ENCODE measurements around the gene SLC35D2.
"Not testable (repeated sequence)": the region's sequence is repeated elsewhere in the genome, so short reads cannot be mapped to it uniquely, and the experiment has no call there.

The SLC35D2 gene

DNA sequence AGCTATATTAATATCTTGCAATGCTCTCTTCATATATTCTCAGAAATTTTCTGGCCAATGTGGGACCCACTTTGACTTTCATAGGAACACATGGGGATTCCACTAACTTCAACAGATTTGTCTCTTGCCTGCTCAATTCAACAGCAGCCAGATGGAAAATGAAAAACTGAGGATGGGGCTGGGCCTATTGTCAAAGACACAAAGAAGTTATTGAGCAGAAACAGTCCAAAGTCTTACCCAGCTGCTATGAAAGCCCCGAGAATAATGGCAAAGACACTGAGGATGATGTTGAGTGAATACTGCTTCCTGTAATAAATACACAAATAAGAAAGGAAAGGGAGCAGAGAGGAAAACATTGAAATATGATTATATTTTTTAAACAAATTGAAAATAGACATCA is 32.6 kb downstream of the SLC35D2 start:
- DNase-seq: no peak

DNA sequence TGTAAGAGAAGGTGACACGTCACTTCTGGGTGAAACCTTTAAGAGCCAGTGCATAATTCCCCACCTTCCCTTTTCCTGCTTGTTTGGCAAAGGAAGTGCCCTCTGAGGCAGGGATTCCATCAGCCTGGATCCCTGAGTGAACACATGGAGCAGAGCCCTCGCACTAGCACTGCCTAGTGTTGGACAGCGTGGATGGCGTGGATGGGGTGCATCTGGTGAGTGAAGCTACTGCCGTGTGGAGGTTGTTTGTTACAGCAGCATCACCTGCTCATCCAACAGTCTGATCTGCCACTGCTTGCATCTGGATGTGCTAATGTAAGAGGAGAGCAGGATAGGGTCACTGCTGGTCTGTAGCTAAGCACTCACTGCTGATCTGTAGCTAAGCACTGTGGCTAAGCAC is 35.2 kb downstream of the SLC35D2 start:
- DNase-seq: no peak

DNA sequence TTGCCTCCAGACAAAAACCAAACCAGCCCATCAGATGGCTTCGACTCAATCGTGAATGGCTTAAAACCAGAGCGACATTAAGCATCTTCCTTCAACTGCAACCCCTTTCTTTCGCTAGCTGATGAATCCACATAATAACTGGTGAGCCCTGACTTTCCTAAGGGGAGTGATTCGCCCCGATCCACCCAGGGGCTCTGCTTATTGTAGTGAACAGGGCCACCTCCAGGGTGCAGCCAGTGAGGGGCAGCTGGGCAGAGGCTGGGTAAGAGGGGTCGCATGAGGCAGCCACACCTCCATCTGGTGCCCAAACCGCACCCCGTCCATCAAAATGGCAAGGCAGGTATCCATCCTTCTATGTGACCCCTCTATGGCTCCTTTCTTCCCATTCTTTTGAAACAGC is 38.0 kb downstream of the SLC35D2 start:
- DNase-seq: no peak

DNA sequence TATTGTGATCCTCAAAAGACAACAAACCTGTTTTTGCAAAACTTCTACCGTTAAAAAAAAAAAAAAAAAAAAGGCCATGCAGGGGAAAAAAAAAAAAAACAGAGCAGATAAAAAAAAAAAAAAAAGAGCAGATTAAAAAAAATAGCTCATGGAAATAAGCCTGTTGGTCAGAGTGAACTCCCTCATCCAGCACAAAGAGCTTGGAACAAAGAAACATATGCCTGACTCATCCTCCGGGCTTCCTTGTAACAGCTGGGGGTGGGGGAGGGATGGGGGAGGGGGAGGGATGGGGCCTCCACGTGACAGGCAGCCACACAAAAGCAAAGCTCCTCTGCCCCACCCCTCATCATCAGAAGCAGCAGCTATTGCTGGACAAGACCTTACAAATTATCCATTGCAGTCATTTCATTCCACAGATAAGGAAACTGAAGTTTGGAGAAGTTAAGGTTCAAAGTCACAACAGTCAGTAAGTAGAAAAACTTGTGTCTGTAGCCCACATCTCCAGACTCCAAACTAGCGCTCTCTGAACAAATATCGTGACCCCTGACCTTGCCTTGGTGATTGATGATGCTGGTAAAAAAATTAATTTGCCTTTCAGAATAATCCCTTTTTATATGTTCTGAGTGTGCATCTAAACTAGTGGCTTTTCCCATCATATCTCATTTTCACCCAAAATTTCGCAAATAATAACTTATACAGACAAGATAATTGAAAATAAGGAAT is 38.9 kb downstream of the SLC35D2 start:
- DNase-seq: no peak

DNA sequence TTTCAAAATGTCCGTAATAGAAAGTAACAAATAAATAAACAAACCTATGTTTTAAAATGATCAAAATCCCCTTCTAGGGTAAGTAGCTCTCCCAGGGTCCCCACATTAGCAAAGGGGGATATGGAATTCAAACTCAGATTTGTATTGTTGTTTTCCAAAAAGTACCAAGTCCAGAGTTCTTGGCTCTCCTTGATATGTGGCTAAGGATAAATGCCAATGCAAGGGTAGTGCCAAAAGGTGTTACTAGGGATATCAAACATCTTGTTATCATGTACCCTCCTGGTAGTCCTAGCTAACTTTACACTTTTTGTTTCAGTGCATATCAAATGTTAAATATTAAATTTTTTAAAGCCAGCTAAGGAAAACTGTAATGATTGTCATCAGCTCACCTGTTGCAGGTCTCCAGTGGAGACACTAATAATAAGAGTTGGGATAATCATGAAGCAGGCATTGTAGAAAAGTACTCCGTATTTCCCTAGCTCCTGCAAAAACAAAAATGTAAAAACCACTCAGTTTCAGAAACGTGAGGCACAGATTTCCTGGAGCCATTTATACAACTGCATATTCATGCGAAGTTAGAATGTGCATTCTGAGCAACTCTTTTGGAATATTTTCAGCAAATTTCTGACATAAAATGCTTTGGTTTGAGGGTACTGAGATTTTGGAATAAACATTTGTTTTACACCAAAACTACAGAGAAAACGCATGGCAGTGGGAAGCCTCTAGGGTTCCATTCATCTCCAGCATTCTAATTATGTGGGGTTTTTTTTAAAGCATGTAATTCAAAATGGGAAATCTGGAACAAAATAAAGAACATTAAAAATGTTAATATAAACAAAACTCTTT is 39.8 kb downstream of the SLC35D2 start:
- no peak for DNase-seq

DNA sequence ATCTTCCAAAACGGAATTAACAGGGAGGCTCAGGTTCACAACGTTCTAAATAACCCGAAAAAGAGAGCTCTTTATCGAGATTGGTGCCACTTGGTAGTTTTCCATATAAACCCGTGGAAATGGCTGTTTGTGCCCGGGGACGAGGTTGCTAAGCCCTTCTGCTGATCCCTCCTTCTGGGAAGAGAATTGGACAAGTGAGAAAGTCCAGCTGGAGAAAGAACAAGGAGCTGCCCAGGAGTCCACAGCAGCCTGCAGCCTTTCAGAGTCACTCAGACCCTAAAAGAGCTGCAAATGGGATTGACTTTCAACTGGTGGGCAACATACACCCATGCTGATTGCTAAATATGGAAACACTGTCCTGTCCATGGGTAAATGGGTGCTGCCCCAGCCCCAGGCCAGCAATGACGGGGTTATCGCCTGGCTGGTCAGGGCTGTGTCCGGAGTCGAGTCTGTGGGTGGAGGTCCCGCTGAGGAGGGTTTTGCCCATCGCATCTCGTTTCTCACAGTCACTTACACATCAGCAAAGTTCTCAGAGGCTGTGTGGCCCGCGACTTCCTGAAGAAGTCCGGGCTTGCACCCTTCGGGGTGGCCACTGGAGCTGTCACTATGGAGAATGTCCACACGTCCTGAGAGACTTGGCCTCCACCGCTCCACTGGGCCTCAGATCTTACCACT is 40.8 kb downstream of the SLC35D2 start:
- no peak for DNase-seq

DNA sequence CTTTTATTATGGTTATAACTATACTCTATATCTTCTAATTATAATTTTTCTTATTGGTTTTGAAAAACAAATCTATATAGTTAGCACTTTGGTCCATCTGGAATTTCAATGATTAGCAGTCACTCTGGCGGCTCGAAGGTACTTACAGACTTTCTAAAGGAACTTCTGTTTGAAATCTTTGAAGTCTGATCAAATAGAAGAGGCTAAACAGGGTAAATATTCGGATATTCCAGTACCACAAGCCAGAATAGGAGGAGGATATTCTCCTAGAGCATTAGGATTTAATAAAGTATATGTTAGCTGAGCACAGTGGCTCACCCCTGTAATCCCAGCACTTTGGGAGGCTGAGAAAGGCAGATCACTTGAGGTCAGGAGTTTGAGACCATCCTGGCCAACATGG is 42.8 kb downstream of the SLC35D2 start:
- no peak for DNase-seq

DNA sequence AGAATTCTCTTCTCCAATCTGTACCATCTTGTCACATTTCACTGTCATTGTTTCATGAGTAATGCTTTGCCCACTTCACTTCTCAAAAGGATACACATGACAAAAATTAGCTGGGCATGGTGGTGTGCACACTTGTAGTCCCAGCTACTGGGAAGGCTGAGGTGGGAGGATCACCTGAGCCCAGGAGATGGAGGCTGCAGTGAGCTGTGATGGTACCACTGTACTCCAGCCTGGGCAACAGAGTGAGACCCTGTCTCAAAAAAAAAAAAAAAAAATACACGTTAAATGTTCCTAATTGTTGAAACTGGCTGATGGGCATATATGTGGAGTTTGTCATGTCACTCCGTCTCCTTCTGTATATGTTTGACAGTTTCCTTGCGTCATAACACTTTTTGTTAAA is 45.2 kb downstream of the SLC35D2 start:
- DNase-seq: no peak

DNA sequence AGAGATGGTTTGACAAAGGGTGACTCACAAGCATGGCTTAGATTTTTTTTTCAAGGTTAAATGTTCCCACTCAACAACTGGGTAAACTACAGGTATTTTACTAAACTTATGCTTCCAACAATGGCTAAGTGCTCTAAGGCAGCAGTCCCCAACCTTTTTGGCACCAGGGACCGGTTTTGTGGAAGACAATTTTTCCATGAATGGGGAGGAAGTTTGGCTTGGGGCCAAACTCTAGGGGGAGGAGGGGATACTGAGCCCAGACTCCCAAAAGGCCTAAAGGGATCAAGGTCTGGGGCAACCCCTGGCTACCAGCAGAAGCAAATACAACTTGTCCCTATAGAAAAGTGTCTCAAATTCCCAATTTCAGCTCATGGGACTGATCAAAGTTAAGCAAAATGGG is 49.6 kb downstream of the SLC35D2 start:
- DNase-seq: no peak

DNA sequence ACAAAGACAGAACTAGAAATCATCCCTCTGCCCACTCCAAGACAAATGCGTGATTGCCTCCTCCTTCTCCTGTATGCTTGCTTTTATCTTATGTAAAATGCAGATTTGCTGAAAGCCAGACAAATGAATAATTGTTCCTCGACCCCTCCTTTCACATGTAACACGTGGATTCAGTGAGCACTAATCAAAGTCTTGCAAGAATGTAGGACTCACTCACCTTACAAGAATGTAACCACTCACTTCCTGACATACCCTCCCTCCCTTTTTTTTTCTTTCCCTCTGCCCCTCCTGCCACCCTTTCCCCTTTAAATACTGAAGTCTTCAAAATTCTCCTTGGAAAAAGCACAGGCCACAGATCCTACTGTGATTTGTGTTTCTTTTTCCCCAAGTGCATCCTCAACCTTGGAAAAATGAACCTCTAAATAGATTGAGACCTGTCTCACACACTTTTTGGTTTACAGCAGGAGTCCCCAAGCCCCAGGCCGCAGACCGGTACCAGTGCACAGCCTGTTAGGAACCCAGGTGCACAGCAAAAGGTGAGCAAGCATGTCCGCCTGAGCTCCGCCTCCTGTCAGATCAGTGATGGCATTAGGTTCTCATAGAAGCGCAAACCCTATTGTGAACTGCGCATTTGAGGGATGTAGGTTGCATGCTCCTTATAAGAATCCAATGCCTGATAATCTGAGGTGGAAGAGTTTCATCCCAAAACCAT is 52.1 kb downstream of the SLC35D2 start:
- DNase-seq: no peak

DNA sequence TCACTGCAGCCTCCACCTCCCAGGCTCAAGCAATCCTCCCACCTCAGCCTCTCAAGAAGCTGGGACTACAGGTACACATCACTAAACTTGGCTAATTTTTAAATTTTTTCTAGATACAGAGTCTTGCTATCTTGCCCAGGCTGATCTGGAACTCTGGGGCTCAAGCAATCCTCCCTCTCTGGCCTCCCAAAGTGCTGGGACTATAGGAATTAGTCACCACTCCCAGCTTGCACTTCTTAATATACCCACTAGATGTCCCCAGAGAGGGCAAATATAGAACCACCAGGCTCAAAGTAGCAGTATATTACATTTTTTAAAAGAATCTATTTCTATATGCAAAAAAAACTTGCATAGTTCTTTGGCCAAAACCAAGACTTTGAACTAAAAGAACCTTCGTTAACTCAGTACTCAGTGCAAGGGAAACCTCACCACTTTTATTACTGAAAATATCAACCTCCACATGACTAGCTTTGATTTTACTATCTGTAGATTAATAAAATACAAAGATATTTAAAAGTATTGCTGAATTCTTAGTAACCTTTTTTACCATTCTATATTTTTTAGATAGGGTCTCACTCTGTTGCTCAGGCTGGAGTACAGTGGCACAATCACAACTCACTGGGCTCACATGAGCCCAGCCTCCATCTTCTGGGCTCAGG is 55.7 kb downstream of the SLC35D2 start:
- peak; percentile 31 to 37 for DNase-seq

DNA sequence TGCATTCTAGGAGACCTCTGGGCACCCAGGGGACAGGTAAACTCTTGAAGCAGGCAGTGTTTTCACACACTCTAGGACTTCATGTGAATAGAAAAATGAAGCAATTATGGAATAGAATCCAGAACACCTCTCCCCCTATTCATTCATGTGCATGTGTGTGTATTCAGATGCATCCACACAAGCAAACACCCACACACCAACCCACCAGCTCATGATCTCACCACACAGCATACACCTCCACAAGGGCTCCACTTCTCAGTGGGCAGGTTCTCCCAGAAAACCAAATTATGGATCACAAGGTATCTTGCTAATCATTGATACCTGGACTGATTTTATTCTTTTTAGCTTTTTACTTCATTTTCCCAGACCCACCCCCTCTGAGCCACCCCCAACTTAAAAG is 60.3 kb downstream of the SLC35D2 start:
- no peak for DNase-seq

DNA sequence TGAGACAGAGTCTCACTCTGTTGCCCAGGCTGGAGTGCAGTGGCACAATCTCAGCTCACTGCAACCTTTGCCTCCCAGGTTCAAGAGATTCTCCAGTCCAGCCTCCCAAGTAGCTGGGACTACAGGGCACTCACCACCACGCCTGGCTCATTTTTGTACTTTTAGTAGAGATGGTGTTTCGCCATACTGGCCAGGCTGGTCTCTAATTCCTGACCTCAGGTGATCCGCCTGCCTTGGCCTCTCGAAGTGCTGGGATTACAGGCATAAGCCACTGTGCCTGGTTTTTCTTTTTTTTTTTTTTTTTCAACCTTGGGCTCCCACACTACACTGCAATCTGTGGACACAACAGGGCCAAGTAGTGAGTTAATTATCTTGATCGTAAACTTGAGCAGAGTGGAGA is 60.8 kb downstream of the SLC35D2 start:
- DNase-seq: not testable (repeated sequence)

DNA sequence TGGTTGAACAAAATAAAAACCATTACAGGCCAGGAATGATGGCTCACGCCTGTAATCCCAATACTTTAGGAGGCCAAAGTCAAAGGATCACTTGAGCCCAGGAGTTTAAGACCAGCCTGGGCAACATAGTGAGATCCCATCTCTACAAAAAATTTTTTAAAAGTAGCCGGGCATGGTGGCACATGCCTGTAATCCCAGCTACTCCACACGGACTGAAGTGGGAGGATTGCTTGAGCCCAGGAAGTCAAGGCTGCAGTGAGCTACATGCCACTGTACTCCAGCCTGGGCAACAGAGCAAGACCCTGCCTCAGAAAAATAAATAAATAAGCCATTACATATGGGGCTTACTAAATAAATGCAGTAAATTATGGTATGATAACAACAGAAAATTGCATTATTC is 61.3 kb downstream of the SLC35D2 start:
- not testable (repeated sequence) for DNase-seq

DNA sequence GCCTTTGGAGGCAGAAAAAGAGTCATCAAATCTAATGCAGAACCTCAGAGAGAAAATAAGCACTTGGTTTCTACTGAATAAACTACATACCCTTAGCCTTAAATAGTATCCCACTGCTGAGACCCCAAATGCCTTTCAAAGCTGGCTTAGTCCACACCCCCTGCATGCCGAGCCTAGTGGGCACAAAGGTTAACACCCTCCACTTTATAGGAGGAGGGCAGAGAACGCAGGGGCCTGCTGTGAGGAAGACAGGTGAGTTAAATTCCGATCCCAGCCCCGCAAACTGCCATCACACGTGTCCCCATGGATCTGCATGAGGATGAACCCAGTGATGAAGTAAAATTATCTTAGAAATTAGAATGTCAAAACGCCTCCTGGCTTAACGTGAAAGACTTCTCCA is 62.0 kb downstream of the SLC35D2 start:
- no peak for DNase-seq

DNA sequence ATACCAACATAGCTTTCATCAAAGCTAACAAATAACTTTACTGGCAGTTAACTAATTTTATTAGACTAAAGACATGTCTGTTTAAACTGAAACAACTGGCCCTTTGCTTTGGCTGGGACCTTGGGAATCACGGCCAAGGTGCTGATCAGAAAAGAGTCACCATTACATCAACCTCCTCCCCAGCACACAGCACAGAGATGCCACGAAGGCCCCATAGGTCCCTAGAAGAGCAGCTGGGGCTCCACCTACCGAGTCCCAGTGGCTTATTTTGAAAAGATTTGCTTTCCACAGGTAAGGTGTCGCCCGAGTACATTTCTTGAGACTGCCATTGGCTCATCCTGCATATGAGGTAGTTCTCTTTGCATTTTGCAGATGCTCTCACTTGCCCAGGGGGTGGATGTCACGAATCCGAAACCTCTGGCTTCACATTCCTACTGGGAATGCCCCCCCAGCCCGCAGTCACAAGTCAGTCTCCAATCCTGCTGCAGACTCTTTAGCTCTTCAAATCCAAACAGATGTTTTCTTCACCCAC is 62.7 kb downstream of the SLC35D2 start:
- no peak for DNase-seq

DNA sequence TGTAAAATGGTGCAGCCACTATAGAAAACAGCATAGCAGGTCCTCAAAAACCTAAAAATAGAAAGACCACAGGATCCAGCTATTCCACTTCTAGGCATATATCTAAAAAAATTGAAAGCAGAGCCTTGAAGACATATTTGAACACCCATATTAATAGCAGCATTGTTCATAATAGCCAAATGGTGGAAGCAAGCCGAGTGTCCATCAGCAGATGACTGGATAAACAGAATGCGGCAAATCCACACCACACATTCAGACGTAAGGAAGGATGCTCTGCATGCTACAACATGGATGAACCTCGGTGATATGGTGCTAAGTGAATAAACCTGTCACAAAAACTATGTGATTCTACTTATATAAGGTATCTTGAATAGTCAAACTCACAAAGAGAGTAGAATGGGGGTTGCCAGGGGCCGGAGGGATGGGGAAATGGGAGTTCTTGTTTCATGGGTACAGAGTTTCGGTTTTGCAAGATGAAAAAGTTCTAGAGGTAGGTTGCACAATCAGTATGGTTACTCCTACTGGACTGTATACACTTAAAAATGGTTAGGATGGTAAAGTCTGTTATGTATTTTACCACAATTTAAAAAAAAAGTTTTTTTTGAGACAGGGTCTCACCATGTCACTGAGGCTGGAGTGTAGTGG is 64.5 kb downstream of the SLC35D2 start:
- peak in 1 of 2 experiments; percentile 1 for DNase-seq

DNA sequence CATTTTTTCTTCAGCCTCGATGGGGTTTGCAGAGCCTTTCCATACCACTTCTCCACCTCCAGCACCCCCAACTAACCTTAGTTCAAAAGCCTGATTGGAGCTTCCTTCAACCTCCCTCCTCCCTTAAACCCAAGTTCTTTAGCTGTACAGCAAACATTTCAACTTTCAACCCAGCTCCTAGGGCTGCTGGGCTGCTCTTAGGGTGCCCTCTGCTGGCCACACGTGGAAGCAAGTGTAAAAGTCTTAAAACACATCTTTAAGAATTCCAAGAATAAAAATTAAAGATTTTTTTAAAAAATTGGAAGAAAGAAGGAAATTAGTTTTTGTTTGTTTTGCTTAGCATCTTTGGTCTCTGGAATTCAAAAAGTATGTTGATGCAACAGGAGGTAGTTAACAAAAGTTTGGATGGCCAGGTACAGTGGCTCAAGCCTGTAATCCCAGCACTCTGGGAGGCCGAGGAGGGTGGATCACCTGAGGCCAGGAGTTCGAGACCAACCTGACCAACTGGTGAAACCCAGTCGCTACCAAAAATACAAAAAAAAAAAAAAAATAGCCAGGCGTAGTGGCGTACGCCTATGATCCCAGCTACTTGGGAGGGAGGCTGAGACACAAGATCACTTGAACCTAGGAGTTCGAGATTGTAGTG is 66.1 kb downstream of the SLC35D2 start:
- peak; percentile 30 to 46 for DNase-seq

DNA sequence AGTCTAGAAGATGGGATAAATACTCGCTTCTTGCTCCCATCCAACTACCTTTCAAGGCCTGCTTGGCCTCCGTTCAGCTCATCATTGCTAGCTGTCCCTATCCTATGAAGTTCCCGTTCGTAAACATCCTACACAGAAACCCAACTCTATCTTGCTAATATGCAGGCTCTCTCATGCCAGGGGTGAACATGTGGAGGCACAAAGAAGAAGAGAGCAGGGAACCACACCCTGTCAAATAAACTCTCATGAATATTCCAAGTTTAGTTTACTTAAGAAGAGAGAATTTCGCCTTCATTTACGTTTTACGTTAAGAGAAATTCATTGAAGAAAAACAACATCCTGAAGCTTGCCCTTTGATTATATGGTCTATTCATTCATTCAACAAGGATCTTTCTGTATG is 73.7 kb downstream of the SLC35D2 start:
- DNase-seq: no peak

DNA sequence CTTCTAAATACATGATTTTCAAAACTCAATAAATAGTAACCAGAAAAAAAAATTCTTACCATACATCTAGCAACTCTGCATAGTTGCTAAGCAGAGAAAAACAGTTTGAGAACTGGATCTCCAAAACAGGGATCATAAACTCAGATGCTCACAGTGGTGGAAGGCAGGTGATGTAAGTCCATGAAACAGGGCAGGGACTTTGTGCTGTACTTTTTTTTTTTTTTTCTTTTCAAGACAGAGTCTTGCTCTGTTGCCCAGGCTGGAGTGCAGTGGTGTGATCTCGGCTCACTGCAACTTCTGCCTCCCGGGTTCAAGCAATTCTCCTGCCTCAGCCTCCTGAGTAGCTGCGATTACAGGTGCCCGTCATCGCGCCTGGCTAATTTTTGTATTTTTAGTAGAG is 76.6 kb downstream of the SLC35D2 start:
- not testable (repeated sequence) for DNase-seq

DNA sequence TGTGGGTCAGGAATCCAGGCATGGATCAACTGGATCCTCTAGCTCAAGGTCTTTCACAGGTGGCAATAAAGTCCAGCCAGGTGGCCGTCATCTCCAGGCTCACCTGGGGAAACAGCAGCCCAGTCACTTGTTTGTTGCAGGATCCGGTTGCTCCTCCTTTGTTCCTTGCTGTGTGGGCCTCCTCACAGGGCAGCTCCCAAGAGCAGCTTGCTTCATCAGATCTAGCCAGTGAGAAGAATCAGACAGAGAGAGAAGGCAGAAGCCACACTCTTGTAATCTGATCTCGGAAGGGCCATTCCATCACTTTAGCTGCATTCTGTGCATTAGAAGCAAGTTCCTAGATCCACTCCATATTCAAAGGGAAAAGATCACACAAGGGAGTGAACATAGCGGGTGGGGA is 78.3 kb downstream of the SLC35D2 start:
- no peak for DNase-seq
